Uterus (tissue), 4 donors: Measurements from ENCODE around the gene GALNTL6. TPM values are rescaled to one million over a fixed set of nuclear protein-coding genes. Genes with fewer than 3 reads are reported as not detected.
"Not testable (repeated sequence)": the region's sequence is repeated elsewhere in the genome, so short reads cannot be mapped to it uniquely, and the experiment has no call there.

Experiments used
- DNase-seq, 2 donors: peaks; one replicate each; pipeline ENCODE4 v3.0.0-alpha.2; 2019 to 2020
- H3K27ac ChIP-seq, 2 donors: fragments of 200-600 bp; sonication (generic); 1 replicate in 1 of 2; 2 replicates in 1 of 2; pipeline ENCODE4 v1.5.1; 2016 to 2018
- H3K27me3 ChIP-seq, 2 donors: fragments of 200-600 bp; sonication (generic); one replicate each; pipeline ENCODE4 v1.5.1; 2018 to 2019; ENCODE audit warnings: control low read depth in 1 of 2
- H3K36me3 ChIP-seq, 2 donors: fragments of 200-600 bp; sonication (generic); one replicate each; pipeline ENCODE4 v1.5.1; 2019; ENCODE audit warnings: control low read depth in 1 of 2
- H3K4me1 ChIP-seq, 2 donors: fragments of 200-600 bp; sonication (generic); one replicate each; pipeline ENCODE4 v1.5.1; 2018 to 2019; ENCODE audit warnings: control low read depth in 1 of 2
- H3K4me3 ChIP-seq, 2 donors: fragments of 200-600 bp; sonication (generic); 1 replicate in 1 of 2; 2 replicates in 1 of 2; pipeline ENCODE4 v1.5.1; 2018 to 2019; ENCODE audit warnings: mild to moderate bottlenecking in 1 of 2
- H3K9me3 ChIP-seq, 2 donors: fragments of 200-600 bp; sonication (generic); one replicate each; pipeline ENCODE4 v1.5.1; 2019; ENCODE audit warnings: control low read depth in 1 of 2
- POLR2A ChIP-seq, 2 donors: fragments of 450-650 bp; IDR thresholded peaks; one replicate each; pipeline ENCODE4 v1.6.1; 2016; ENCODE audit warnings: antibody characterized with exemption in 2 of 2, mild to moderate bottlenecking in 1 of 2, moderate library complexity in 1 of 2
- intact Hi-C: fragments of 100-400 bp; cut with DNase I; formaldehyde crosslinking; loops from one replicate; pipeline ENCODE4 v1.15.1; 2023; ENCODE audit warnings: low total_unique reads
- total RNA-seq, 4 donors: library from RNA; depleted of rRNA in 3 of 4; stranded (reverse); fragments of >200 nt in 3 of 4; gene quantifications; one replicate each; pipeline versions ENCODE4 v1.1.0 to v1.2.4, GENCODE V29; 2014 to 2023
- TF ChIP-seq, protein P1 (sequence below), 4 experiments: fragments of 200-600 bp in 2 of 4; fragments of 450-650 bp in 2 of 4; sonication (generic) in 2 of 4; IDR thresholded peaks; one replicate each; pipeline ENCODE4 v1.5.1; 2016 to 2019; ENCODE audit warnings: antibody characterized with exemption in 4 of 4, mild to moderate bottlenecking in 2 of 4, moderate library complexity in 1 of 4
- donor health status: DM: yes; HTN: yes; CAD: no.

The GALNTL6 gene
- total RNA-seq, 4 donors from 2014 or later = 2.6 TPM; not detected in 3

DNA sequence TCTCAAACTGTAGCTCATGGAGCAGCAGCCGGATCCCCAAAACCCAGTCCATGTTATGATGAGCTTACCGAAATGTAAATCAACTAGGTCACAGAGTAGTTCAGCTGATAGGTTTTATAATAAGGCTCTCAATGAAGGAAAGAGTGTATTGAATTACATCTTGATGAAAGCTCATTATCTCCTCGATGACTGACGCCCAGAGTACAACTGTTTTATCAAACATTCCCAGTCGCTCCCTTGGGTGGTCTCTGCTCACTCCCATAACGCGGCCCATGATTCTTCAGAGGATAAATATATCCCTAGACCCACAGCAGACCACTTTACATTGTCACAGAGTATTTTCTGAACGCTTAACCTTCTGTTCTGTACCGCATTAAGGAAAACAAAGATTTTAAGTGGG lies 903.1 kb downstream of the GALNTL6 start:
- Histone ChIP-seq H3K4me1 (no peaks in the 10 kb centered on the region), H3K36me3 (no peaks in the 10 kb centered on the region), H3K4me3 (no peak overlapping the region), H3K27me3 (no peaks in the 10 kb centered on the region), H3K27ac (no peak overlapping the region), H3K9me3 (no peaks in the 10 kb centered on the region)
- intact Hi-C loops = no loop called here
- DNase-seq = no peak
- TF ChIP-seq POLR2A (IDR thresholded peaks at IDR 0.05) = no peak
- TF ChIP-seq, protein P1, sequence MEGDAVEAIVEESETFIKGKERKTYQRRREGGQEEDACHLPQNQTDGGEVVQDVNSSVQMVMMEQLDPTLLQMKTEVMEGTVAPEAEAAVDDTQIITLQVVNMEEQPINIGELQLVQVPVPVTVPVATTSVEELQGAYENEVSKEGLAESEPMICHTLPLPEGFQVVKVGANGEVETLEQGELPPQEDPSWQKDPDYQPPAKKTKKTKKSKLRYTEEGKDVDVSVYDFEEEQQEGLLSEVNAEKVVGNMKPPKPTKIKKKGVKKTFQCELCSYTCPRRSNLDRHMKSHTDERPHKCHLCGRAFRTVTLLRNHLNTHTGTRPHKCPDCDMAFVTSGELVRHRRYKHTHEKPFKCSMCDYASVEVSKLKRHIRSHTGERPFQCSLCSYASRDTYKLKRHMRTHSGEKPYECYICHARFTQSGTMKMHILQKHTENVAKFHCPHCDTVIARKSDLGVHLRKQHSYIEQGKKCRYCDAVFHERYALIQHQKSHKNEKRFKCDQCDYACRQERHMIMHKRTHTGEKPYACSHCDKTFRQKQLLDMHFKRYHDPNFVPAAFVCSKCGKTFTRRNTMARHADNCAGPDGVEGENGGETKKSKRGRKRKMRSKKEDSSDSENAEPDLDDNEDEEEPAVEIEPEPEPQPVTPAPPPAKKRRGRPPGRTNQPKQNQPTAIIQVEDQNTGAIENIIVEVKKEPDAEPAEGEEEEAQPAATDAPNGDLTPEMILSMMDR (IDR thresholded peaks at IDR 0.05) = no peak

- Histone ChIP-seq H3K27ac (no peak overlapping the region), H3K4me3 (no peak overlapping the region), H3K9me3 (no peaks in the 10 kb centered on the region), H3K4me1 (no peaks in the 10 kb centered on the region), H3K27me3 (no peaks in the 10 kb centered on the region), H3K36me3 (no peaks in the 10 kb centered on the region)
- DNase-seq = no peak
- no peak for TF ChIP-seq POLR2A (IDR thresholded peaks at IDR 0.05)
- TF ChIP-seq, protein P1 (IDR thresholded peaks at IDR 0.05) = no peak
- intact Hi-C loops = no loop called here
Measured at GRCh38 chr4:172721659-172722058, 908.5 kb downstream of the GALNTL6 start.

- Histone ChIP-seq H3K9me3 (no peaks in the 10 kb centered on the region), H3K27me3 (no peaks in the 10 kb centered on the region), H3K36me3 (no peaks in the 10 kb centered on the region), H3K4me1 (no peaks in the 10 kb centered on the region), H3K27ac (no peak overlapping the region), H3K4me3 (no peak overlapping the region)
- TF ChIP-seq POLR2A (IDR thresholded peaks at IDR 0.05) = no peak
- TF ChIP-seq, protein P1 (IDR thresholded peaks at IDR 0.05) = no peak
- intact Hi-C loops = no loop called here
- no peak for DNase-seq
Measured at GRCh38 chr4:172725581-172725980, 912.4 kb downstream of the GALNTL6 start.

- H3K4me1 ChIP-seq = no peaks in the 10 kb centered on the region
Measured at GRCh38 chr4:172726001-172726423, 912.8 kb downstream of the GALNTL6 start.

GRCh38 chr4:172727631-172728030 lies 914.4 kb downstream of the GALNTL6 start:
- no peaks in the 10 kb centered on the region for H3K36me3 ChIP-seq
- TF ChIP-seq, protein P1 (IDR thresholded peaks at IDR 0.05) = no peak
- no peak for TF ChIP-seq POLR2A (IDR thresholded peaks at IDR 0.05)
- no peak overlapping the region for H3K4me3 ChIP-seq
- no peak overlapping the region for H3K27ac ChIP-seq
- H3K27me3 ChIP-seq = no peaks in the 10 kb centered on the region
- no peak for DNase-seq
- H3K9me3 ChIP-seq = no peaks in the 10 kb centered on the region
- intact Hi-C loops = no loop called here
- H3K4me1 ChIP-seq = no peaks in the 10 kb centered on the region

More at GRCh38 chr4:172726001-172726423, 912.8 kb downstream of the GALNTL6 start:
- intact Hi-C loops = no loop called here
- Histone ChIP-seq H3K27ac (no peak overlapping the region), H3K27me3 (no peaks in the 10 kb centered on the region), H3K36me3 (no peaks in the 10 kb centered on the region), H3K4me3 (no peak overlapping the region), H3K9me3 (no peaks in the 10 kb centered on the region)
- DNase-seq = no peak
- TF ChIP-seq, protein P1 (IDR thresholded peaks at IDR 0.05) = no peak
- no peak for TF ChIP-seq POLR2A (IDR thresholded peaks at IDR 0.05)

GRCh38 chr4:172733645-172734044 lies 920.4 kb downstream of the GALNTL6 start:
- H3K27ac ChIP-seq, H3K4me3 ChIP-seq, H3K27me3 ChIP-seq, H3K4me1 ChIP-seq, intact Hi-C loops, H3K9me3 ChIP-seq, H3K36me3 ChIP-seq, DNase-seq: not testable (repeated sequence)
